IPS-NIHi7 (cell line): ENCODE results near the gene ADAMTS3.

Experiments
- DNase-seq: peaks from one replicate; pipeline ENCODE4 v3.0.0; 2012; ENCODE audit warnings: mixed read lengths; ENCODE audit errors: extremely low spot score

The ADAMTS3 gene

GRCh38 chr4:72295966-72296557 lies 273.0 kb downstream of the ADAMTS3 start:
- peak; percentile 50 for DNase-seq

DNA sequence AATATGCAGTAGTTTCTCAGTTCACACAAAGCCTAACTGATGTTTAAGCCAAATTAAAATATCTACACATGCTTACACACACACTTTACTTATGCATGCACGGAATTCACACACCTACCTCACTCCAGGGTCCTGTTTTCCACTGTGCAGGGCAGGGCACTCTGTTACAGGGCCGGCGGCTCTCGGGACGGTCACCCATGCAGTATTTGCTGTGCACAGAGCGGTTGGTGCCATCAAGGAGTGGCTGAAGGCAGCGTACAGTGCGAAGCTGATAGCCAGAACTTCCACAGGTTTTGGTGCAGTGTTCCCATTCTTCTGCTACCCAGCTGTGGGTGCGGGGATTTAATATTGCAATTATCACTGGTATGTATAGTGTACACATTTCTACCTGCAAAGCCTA lies 278.3 kb downstream of the ADAMTS3 start:
- no peak for DNase-seq

DNA sequence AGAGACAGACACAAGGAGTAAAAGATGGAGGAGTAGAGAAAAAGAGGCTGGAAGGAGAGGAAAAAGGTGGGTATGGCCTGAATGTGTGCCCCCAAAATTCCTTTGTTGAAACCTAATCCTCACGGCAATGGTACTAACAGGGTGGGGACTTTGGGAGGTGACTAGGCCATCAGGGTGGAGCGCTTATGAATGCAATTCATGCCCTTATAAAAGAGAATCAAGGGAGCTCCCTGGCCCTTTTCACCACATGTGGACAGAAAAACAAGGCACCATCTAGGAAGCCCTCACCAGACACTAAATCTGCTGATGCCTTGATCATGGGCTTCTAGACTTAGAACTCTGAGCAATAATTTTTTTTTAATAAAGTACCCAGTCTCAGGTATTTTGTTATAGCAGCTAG lies 282.1 kb downstream of the ADAMTS3 start:
- DNase-seq: no peak

- DNase-seq: no peak
Observed at GRCh38 chr4:72286185-72286584, 282.8 kb downstream of the ADAMTS3 start.

DNA sequence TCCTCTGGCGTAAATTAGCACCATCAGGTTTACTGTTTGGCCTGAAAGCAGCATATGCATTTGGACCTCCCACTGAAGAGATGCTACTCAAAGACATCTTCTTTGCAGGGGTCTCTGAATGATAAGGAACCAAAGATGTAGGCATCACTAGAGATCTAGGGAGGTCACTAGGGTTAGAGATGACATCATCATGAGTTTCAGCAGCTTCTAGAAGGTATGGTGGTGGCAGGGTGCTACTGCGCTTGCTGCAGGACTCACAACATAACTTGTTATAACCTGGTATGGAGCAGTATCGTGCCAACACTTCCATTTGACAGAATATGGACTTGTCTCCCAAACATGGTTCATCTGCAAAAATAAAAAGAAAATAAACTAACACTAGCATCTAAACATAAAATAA lies 285.7 kb downstream of the ADAMTS3 start:
- DNase-seq: no peak

DNA sequence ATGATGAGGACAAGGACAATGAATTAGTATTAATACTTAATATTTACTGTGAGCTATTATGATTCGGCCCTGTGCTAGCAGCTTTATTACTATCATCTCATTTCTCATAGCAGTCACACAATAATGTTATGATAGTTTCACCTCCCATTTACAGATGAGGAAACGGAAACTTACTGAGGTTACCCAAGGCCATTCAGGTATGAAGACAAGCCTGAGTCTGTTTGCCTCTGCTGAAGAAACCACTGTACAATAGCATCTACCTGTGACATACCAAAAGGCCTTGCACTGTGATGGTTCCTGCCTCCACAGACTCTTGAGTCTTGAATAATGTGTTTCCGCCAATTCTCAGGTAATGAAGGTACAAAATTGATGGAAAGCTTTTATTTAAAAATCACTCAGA lies 288.8 kb downstream of the ADAMTS3 start:
- DNase-seq: no peak

DNA sequence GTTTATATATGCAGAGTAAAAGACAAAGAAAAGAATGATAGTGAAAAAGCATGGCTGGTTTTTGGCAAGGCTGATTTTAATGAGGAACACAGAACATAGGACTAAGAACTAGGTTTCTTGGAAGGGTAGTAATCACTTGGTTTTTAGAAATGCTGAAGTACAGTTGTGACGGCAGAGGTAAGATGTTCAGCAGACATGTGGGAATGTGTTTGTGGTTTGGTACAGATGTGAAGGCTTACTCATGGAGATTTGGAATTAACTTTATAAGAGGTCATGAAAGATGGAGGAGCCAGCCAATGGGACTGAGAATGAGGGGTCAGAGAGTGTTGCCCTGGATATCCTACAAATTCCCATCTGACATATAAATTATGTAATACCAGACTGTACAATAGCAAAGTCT lies 293.6 kb downstream of the ADAMTS3 start:
- DNase-seq: no peak

DNA sequence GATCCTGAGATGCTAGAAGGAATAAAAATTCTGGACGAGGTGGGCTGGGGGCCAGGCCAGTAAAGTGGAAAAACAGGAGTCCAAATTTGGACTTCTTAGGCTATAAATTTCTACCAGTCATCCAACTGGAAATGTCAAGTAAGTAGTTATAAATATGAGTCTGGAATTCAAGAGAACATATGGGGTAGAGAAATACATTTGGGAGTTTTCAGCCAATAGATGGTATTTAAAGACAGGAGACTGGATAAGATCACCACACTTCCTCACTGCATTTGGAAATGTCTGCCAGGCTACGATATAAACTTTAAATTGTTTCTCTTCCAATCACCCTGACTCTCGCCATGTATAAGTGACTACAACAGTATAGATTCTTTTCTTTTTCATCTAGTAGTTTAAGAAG lies 294.8 kb downstream of the ADAMTS3 start:
- DNase-seq: no peak

GRCh38 chr4:72255269-72255668 lies 313.8 kb downstream of the ADAMTS3 start:
- DNase-seq: no peak

GRCh38 chr4:72243641-72244040 lies 325.4 kb downstream of the ADAMTS3 start:
- no peak for DNase-seq

- DNase-seq: no peak
Observed at GRCh38 chr4:72239487-72240116, 329.4 kb downstream of the ADAMTS3 start.
